ENCODE measurements around the gene CHRNA7. TPM values are rescaled to one million over a fixed set of nuclear protein-coding genes. Genes with fewer than 3 reads are reported as not detected.

The CHRNA7 gene
- total and polyA plus RNA-seq, 10 of the 15 experiments (the other 5 are each of a cell fraction or from before 2014, with no cell fraction given) = 0.06 to 0.15 (median 0.12) TPM; not detected in 7

GRCh38 chr15:32105258-32106241, 75.2 kb downstream of the CHRNA7 start:
- H3K27ac ChIP-seq (ENCODE audit: control insufficient read depth, insufficient read depth) = no peak overlapping the region
- no peaks in the 10 kb centered on the region for H3K79me2 ChIP-seq (ENCODE audit: control insufficient read depth, insufficient read depth, low read length)
- 3% methylated on average over 11 of the region's 11 CpGs for WGBS (ENCODE audit: insufficient coverage, insufficient replicate concordance, low lambda C conversion rate, missing lambda C conversion rate)
- no peak overlapping the region for H3K9ac ChIP-seq (ENCODE audit: control insufficient read depth, insufficient read depth, low read length)
- no peak overlapping the region for H2AFZ ChIP-seq (ENCODE audit: control insufficient read depth, low read depth, low read length)
- no peak overlapping the region for H3K4me2 ChIP-seq (ENCODE audit: control insufficient read depth, insufficient read depth)
- CTCF ChIA-PET = no interaction called here
- no peaks in the 10 kb centered on the region for H3K4me1 ChIP-seq (ENCODE audit: control insufficient read depth, insufficient read depth, low read length)
- DNase-seq (ENCODE audit: low read depth, low spot score) (no peak), FAIRE-seq (no peak), ATAC-seq (no peak)
- intact Hi-C loops (cut with micrococcal nuclease; ENCODE audit: unreplicated experiment) = loop anchor here (10.0 kb wide), 1 partner anchor 131 kb away; no protein-coding TSS in a partner anchor
- H4K20me1 ChIP-seq (ENCODE audit: control insufficient read depth, insufficient read depth) = no peaks in the 10 kb centered on the region; the same call in 1 of the 2 replicates
- no peak overlapping the region for H3K4me3 ChIP-seq
- POLR2A ChIA-PET = no interaction called here
- TF ChIP-seq FOS (IDR thresholded peaks at IDR 0.05; ENCODE audit: borderline replicate concordance, extremely low read depth, insufficient read length) = no peak
- TF ChIP-seq JUND (IDR thresholded peaks at IDR 0.05; ENCODE audit: low read depth, low read length) = no peak
- TF ChIP-seq STAT1 (conservative IDR thresholded peaks at IDR 0.05) = no peak
- no peak for TF ChIP-seq FOXM1 (IDR thresholded peaks at IDR 0.05; ENCODE audit: low read depth, low read length)
- TF ChIP-seq TCF7 (IDR thresholded peaks at IDR 0.05; ENCODE audit: borderline replicate concordance) = no peak
- no peak for TF ChIP-seq USF2 (IDR thresholded peaks at IDR 0.05; ENCODE audit: borderline replicate concordance, low read depth, low read length)
- no peak for TF ChIP-seq BACH1 (IDR thresholded peaks at IDR 0.05; ENCODE audit: borderline replicate concordance)
- no peak for TF ChIP-seq TCF12 (IDR thresholded peaks at IDR 0.05; ENCODE audit: low read depth, low read length)
- TF ChIP-seq ELK1 (IDR thresholded peaks at IDR 0.05; ENCODE audit: low read depth, low read length) = no peak
- no peak for TF ChIP-seq EP300 (IDR thresholded peaks at IDR 0.05; ENCODE audit: borderline replicate concordance in 1 of 2, control insufficient read depth in 1 of 2, low read depth in 2 of 2, low read length in 2 of 2)
- no peak for TF ChIP-seq SIN3A (IDR thresholded peaks at IDR 0.05; ENCODE audit: low read depth, low read length)
- H3K9me3 ChIP-seq (replicated peaks; ENCODE audit: control insufficient read depth, insufficient read depth, low read length) = no peaks in the 10 kb centered on the region
- no TSS peak for BruUV-seq (replicated peaks)
- RAD21 ChIA-PET (ENCODE audit: unreplicated experiment) = no interaction called here
- no peaks in the 10 kb centered on the region for H3K36me3 ChIP-seq (ENCODE audit: control insufficient read depth in 2 of 2, insufficient read depth in 2 of 2, low read length in 1 of 2)
- H3K27me3 ChIP-seq (replicated peaks in 1 of 2; ENCODE audit: control insufficient read depth in 2 of 2, insufficient read depth in 2 of 2, low read length in 1 of 2) = no peaks in the 10 kb centered on the region
- SMC1A ChIA-PET (ENCODE audit: uncharacterized antibody, unreplicated experiment) = interaction anchor here (0.7 kb wide), 1 partner anchor 559 kb away, joined by 3 read pairs; no protein-coding TSS in a partner anchor
- in situ Hi-C loops (cut with MboI) = no loop called here

Measured in GM12878 (cell line).